Ramos (cell line): ENCODE results near the gene NEK2.
"Not testable (repeated sequence)": the region's sequence is repeated elsewhere in the genome, so short reads cannot be mapped to it uniquely, and the experiment has no call there.

Experiments
- in situ Hi-C: fragments of 300-500 bp; cut with MboI; formaldehyde crosslinking; loops from one replicate; pipeline ENCODE4 v1.14.3; 2022; ENCODE audit warnings: low sequenced_read_pairs; ENCODE audit not compliant: unreplicated experiment

Gene NEK2

DNA sequence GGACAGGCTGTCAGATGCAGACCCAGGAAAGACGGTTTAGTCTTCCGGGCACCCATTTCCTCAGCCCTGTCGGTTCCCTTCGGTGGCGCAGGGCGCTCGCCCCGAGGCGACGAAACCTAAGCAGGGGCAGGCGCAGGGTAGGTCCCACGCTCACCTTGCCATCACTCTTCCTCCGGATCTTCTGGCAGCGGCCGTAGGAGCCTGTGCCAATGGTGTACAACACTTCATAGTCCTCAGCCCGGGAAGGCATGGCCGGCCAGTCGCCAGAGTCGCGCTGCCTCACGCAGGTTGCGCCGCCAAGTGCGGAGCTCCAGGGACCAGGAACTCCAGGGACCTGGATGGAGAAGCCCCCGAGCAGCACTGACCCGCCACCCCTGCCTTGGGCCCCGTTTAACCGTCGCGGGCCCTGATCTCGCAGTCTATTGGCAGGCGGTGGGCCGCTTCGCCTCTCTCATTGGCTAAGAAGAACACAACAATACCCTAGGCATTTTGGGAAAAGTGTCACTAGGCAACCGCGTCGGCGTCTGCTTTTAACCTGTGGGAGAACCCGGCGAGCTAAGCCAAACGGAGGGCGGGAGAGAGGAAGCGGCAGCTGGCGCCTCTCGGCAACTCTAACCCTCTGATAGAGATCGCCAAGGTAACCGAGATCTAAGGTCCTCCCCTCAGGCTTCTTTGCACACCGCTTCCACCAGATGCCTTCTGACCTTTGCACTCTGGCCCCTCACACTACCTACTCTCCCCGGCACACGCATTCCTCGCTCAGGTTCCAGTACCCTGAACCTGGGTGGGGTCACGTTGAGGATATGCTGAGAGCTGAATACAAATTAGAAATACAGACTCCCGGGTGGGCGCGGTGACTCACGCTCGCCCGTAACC lies at the start of gene NEK2:
NEK2 (minus strand) TSS at position 392 of the 876 bp plus-strand sequence; CDS start at position 250, 142 bp downstream.
- in situ Hi-C loops = loop anchor here (5.0 to 25.0 kb wide), 4 partner anchors 362 to 777 kb away; partner anchors contain the start of genes DTL, INTS7 and PPP2R5A

DNA sequence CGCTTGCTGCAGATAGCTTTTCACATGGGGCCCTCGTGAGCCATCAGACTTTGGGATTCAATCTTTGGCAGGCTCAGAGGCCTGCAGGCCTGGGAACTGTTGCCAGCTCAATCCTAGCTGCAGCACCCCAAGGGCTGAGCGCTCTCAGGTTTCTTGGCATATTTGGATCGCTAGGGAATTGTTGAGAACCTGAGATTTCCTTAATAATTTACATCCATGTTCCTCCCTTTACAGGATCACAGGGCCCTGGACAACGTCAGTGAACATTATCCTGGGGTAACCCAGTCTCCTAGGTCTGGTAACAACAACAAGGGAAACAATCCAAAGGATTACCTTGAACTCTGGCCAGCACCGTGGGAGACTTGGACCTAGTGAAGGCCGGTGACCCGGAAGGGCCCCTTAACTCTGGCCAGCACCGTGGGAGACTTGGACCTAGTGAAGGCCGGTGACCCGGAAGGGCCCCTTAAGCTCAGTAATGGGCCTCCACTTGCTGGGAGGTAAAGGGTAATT lies 49.3 kb upstream of the NEK2 start:
- in situ Hi-C loops = no loop called here

DNA sequence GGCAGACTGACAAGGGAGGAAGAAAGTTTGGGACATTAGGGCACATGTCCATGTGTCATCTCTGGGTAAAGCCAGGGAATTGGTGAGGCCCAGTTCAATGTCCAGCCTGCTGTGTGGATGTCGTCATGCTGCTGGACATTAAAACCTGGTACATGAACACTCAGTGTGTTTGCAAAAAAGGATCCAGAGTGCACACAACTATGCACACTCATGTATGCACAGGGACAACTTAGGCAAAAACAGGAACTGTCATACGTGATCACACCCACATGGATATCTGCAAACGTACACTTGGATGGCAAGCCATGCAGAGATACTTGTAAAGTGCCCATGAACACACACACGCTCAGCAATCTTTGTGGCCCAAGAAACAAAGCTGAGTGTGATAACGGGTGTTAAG lies 47.9 kb upstream of the NEK2 start:
- in situ Hi-C loops = no loop called here

DNA sequence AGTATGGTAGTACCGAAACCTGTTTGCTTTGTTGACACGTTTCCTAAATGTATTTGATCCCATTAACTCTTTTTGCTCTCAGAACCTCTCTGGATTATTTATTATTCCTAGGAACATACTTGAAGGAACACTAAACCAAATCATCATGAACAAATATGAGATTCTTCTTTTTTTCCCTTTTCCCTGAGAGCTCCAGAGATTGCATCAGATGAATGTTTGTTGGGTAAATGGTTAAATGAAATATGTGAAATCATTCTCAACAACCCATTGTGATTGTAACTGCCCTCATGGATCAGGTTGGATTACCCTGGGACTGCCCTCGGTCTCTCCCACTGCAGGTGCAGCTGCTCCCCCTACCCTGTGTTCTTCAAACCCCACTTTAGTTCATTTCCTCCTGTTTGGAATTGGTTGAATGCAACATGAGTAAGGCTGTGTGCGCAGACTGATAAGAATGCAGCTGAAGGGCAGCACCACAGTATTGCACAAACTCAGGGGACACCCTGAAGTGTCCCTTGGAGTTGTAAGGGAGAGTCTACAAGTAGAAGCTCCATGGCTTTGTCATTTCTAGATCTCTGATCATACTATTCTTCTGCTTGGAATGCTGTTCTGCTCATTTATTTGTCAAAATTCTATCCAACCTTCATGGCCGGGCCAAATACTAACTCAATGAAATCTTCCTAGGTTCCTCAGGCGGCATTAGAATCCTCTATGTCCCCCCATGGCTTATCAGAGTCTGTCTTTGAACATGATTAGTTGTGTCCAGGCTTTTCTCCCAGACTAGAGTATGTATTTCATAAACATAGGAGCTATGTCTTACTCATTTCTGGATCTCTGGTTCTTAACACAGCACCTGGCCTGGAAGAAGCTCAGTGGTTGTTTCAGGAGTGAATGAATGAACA lies 47.1 kb upstream of the NEK2 start:
- in situ Hi-C loops = no loop called here

DNA sequence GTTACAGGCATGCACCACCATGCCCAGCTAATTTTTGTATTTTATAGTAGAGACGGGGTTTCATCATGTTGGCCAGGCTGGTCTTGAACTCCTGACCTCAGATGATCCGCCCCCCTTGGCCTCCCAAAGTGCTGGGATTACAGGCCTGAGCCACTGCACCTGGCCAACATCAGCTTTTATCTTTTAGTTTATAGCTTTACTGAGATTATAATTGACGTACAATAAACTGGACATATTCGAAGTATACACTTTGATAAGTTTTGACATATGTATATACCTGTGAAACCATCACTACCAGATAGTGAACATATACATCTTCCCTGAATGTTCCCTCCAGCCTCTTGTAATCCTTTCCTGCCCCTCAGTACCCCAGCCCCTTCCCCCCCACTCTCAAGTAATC lies 41.1 kb upstream of the NEK2 start:
- in situ Hi-C loops = not testable (repeated sequence)

DNA sequence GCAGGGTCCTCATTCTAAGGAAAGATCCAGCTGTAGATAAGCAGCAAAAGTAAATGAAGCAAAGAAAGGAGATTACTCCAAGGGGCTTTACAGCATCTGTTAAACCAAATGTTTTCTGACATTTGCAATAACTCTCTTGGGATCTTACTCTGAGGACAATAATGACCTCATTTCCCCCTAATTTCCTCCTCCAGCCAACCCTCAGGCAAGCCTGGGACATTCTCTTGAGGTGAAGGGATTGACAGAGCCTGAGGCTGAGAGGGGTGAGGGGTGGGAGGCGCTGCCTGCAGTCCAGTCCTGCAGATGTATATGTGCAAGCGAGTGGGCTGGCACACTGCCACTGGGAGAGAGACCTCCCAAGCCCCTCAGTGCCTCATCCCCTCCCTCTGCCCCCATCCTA lies 40.5 kb upstream of the NEK2 start:
- in situ Hi-C loops = no loop called here

DNA sequence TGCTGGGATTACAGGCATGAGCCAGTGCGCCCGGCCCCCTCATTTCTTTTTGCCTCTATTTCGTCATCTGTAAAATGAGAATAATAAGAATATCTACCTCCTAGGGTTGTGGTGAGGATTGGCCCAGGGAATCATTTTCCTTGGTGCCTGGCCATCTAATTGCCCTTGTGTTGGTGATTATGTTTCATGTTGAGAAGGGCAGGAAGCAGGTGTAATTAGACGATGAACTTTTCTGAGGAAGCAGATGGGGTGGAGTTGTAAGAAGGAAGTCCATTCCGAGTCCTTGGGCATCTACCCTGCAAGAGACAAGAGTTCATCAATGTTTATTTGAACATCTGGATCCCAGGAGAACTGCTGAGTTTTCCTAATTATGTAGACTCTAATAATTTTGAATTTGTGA lies 38.7 kb upstream of the NEK2 start:
- in situ Hi-C loops = no loop called here

DNA sequence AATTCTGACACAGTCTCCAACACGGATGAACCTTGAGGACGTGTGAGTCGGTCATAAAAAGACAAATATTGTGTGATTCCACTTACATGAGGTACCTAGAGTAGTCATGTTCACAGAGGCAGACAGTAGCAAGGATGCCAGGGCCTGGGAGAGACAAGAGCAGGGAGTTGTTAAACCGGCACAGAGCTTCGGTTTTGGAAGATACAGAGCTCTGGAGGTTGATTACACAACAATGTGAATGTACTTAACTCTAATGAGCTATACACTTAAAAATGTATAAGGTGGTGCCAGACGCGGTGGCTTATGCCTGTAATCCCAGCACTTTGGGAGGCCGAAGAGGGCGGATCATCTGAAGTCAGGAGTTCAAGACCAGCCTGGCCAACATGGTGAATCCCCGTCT lies 37.8 kb upstream of the NEK2 start:
- in situ Hi-C loops = no loop called here

DNA sequence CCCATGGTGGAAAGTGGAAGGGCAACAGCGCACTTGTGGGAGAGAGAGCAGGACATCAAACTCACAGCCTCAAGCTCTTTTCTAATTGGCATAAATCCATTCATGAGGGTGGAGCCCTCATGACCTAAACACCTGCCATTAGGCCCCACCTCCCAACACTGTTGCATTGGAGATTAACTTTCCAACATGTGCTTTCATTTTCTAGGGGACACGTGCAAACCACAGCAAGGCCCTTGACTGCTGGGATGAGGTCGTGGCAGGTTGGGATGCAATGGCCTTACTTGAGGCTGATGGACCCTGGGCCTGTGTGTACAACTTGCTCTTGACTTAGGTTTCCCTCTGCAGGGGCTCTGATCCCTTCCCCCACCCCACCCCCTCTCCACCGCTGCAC lies 35.9 kb upstream of the NEK2 start:
- in situ Hi-C loops = no loop called here

DNA sequence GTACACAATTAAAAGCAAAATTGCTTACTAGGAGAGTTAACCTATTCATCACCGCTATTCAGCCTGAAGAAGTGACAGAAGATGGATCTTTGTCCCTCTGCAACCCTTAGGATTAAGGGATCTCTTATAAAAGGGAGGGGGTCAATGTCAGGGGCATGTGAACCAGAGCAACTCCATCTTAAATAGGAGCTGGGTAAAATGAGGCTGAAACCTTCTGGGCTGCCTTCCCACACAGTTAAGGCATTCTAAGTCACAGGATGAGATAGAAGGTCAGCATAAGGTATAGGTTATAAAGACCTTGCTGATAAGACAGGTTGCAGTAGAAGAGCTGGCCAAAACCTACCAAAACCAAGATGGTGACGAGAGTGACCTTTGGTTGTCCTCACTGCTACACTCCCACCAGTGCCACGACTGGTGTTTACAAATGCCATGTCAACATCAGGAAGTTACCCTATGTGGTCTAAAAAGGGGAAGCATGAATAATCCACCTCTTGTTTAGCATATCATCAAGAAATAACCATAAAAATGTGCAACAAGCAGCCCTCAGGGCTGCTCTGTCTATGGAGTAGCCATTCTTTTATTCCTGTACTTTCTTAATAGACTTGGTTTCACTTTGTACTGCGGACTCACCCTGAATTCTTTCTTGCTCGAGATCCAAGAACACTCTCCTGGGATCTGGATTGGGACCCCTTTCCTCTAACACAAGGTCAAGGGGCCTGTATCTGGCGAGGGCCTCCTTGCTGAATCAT lies 35.3 kb upstream of the NEK2 start:
- in situ Hi-C loops = no loop called here

DNA sequence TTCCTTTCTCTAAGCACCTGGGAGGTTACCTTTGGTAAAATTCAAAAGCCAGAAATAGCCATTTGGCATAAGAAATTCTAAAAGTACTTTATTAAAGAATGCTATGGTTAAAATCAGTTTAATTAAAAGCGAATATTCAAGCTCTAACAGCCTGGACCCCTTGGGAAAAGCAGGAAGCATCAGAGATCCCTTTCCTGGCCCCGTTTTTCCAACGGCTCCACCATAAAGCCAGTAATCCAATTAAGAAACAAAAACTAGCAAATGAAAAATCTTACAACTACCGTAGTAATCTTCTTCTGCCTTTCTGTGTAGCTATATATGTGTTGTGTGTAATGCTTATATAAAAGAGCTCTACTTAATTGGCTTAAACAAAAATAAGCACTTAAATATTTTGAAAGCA lies 33.5 kb upstream of the NEK2 start:
- in situ Hi-C loops = no loop called here

DNA sequence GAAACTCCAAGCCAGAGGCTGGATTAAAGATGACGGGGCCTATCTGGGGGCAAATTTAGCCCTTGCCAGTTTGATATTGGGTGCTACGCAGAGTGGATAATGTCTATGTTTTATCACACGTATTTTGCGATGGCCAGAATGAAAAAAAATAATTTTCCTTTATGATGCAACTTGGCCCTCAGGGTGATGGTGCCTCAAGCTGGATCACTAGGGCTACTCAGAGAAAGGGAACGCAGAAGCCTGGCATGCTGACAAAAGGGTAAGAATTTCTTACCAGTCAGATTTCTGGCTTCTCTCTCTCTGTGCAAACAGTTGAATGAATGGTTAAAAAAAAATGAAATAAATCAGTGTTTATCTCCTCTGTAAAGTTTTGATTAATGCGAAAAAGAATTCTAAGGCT lies 32.6 kb upstream of the NEK2 start:
- in situ Hi-C loops = no loop called here

DNA sequence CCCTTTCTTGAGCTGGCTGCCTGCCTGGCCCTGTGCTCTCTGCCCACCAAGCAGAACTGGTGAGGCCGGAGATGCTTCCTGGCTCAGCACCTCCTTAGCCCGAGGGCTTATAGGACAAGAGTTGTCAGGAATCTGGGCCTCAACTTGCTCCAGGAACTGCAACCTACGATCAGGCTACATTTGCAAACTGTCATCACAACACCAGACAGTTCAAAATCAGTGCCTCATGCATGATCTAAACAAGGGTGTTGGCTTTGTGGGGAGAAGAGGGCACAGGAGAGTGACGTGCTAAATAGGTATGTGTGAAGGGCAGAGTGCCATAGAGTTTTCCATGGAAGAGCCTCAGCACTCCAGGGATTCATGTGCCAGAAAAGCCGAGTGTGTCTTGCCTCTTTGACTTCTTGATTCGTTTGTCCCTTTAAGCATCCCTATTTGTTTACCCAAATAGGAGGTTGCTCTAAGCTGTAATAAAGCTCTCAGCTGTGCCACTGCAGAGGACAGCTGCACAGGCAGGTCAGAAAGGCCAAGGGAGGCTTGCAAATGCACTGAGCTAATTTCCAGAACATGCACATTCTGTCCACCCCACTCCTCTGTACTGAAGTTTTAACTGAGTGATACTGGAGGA lies 30.2 kb upstream of the NEK2 start:
- in situ Hi-C loops = no loop called here

DNA sequence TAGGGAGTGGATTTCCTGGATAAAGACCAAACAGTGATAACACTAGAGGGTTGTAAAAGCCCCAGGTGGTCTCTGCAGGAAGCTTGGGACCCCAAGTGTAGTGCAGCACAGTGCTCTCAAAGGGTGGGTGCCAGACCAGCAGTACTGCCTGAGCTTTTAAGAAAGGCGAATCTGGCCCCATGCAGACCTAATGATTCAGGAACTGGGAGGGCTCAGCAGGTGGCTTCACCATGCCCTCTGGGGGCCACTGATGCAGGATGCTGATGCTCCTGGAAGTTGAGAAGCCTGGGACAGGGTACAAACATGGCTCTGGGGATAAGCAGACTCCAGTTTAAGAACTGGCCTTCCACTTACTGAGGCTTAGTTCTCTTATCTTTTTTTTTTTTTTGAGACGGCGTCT lies 29.1 kb upstream of the NEK2 start:
- in situ Hi-C loops = no loop called here

DNA sequence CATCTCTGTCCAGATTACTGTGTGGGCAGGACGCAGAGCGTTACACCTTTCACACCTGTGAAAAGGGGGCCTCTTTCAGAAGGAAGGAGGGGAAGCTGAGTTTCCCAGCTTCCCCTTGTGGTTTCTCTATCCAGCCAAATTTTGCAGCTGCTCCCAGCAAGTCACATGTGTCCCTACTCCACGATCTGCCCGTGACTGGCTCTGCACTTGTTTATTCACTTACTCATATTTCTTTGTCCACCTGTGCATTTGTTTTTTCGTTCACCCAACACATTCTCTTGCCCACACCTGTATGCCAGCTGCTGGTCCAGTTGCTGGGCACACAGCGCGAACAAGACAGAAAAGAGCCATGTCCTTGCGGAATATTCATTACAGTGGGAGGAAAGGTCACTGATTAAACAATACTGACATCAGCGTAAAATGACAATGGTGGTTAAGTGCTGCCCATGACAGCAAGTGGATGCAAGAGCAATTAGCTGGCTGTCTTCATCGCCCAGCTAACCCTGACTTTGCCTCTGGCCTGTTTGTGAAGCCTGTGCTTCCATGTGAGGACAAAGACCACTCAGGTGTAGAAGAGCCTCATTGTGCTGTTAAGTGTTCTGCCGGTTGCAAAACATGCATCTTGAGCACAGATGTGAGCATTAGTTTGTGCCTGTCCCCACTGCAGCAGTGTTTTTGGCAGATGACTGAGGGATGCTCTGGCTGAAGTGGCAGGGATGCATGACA lies 28.6 kb upstream of the NEK2 start:
- in situ Hi-C loops = no loop called here

DNA sequence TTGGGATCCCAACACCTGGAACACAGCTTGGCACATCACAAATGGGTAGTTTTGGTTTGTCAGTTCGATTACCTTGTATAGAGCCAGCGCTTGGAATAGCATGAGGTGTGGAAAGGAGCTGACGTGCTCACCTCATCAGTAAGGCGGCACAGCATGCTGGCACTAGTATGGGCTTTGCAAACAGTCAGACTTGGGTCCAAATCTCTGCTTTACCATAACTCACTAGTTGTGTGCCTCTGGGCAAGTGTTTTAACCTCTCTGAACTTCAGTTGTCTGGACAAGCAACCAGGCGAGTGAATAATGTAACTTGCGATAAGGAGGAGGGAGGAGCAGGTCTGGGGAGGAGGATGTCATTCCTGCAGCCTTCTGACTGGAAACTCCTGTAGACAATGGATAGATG lies 26.3 kb upstream of the NEK2 start:
- in situ Hi-C loops = no loop called here

DNA sequence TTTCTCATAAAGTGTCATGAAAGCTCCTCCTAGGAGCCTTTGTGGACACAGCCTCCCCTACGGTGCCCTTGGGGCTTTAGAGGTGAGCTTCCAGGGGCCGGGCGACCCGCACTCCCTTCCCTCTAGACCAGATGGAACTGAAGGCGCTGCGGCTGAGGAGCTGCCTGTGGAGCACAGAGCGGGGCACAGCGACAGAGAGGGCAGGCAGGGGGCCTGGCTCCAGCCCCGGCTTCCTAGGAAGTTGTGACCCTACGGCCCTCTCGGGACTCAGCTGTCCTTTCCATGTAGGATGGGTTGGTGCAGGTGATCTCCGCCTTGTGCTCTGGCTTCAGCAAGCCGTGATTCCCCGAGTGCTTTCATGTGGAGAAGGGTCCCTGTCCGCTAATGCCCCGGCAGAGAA lies 23.6 kb upstream of the NEK2 start:
- in situ Hi-C loops = loop anchor here (25.0 kb wide), 3 partner anchors 338 to 663 kb away; partner anchors contain the start of genes DTL, INTS7 and PPP2R5A

DNA sequence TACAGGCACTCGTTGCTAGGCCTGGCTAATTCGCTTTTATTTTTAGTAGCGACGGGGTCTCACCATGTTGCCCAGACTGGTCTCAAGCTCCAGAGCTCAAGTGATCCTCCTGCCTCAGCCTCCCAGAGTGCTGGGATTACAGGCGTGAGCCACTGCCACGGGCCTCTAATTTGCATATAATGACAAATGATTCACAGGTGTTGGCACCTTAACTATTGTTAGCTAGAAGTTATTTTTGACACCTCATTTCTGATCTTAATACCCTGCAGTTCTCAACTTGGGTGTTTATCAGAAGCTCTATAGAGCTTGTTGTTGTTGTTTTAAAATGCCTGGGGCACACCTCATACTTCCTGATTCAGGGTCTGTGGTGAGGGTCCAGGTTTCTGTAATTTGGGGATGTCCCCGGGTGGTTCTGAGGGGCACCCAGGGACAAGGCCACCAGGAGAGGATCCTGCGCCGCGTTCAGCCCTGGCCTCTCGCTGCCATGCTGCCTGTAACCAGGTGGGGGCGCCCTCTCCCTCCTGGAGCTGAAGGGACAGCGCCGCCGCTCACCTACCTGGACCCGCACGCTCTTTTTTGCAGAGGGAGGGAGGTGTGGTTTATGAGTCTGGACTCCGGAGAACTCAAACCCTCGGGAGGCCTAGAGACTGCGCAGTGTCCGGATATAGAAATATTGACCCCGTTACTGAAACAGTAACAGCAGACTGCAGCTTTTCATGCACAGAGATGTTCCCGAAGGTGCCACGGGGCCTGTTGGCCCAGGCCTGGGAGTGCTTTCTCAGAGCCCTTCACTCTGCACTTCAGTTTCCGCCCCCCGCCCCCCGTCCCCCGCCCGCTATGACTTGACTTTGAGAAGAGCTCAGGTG lies 23.0 kb upstream of the NEK2 start:
- in situ Hi-C loops = loop anchor here (25.0 kb wide), 3 partner anchors 339 to 664 kb away; partner anchors contain the start of genes DTL, INTS7 and PPP2R5A
